ENCODE measurements around the gene SKIC8.
A peak's percentile ranks its signal among the peaks of the same experiment; 100 is the strongest.
"Not testable (repeated sequence)": the region's sequence is repeated elsewhere in the genome, so short reads cannot be mapped to it uniquely, and the experiment has no call there.

The SKIC8 gene

GRCh38 chr15:78249131-78249530 is 50.3 kb downstream of the SKIC8 start:
- DNase-seq: no peak

DNA sequence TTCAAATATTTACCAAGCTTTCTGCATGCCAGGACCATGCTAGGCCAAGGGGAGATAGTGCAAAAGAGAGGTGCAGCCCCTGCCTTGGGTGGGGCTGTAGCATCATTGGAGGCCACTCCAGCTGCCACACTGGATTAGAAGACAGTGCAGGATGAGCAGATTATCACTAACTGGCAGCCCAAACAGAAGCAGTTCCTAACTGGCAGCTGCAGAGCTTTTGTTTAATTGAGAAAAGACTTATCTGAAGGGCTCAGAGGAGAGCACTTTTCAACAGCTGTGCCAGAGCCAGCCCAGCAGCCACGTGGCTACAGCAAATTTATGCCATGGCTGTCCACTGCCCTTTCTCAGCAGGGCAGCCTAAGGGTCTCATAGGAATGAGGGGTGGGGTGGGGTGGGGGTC is 51.5 kb downstream of the SKIC8 start:
- no peak for DNase-seq

- not testable (repeated sequence) for DNase-seq
These were observed 53.3 kb downstream of the SKIC8 start for GRCh38 chr15:78245976-78246620.

DNA sequence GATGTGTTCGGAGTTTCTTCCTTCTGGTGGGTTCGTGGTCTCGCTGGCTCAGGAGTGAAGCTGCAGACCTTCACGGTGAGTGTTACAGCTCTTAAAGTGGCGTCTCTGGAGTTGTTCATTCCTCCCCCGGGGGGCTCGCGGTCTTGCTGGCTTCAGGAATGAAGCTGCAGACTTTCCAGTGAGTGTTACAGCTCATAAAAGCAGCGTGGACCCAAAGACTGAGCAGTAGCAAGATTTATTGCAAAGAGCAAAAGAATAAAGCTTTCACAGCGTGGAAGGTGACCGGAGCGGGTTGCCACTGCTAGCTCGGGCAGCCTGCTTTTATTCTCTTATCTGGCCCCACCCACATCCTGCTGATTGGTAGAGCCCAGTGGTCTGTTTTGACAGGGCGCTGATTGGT is 54.0 kb downstream of the SKIC8 start:
- DNase-seq: not testable (repeated sequence)

- DNase-seq: no peak
These were observed 54.5 kb downstream of the SKIC8 start for GRCh38 chr15:78244893-78245292.

GRCh38 chr15:78244101-78244500 is 55.3 kb downstream of the SKIC8 start:
- no peak for DNase-seq

GRCh38 chr15:78243491-78243941 is 55.9 kb downstream of the SKIC8 start:
- no peak for DNase-seq

GRCh38 chr15:78243058-78243457 is 56.4 kb downstream of the SKIC8 start:
- no peak for DNase-seq

DNA sequence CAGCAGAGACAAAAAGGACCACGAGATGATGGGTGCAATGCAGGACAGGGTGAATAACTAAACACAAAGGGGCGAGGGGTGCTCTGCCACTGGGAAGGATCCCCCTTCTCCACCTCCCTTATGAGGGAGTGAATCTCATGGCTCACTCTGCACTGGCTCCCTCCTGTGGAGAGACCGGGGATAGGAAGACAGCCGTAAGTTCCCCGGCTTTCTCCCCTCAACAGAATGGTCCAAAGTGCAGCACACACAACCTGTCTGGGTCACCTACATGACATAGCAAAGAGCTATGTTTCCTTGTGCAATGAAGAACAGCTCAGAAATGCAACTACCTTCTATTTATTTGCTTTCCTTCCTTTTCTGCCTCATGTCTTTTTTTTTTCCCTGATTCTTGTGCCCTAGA is 57.3 kb downstream of the SKIC8 start:
- DNase-seq: no peak

- peak; percentile 58 for DNase-seq
These were observed 58.4 kb downstream of the SKIC8 start for GRCh38 chr15:78241017-78241416.

- no peak for DNase-seq
These were observed 59.6 kb downstream of the SKIC8 start for GRCh38 chr15:78239811-78240210.

DNA sequence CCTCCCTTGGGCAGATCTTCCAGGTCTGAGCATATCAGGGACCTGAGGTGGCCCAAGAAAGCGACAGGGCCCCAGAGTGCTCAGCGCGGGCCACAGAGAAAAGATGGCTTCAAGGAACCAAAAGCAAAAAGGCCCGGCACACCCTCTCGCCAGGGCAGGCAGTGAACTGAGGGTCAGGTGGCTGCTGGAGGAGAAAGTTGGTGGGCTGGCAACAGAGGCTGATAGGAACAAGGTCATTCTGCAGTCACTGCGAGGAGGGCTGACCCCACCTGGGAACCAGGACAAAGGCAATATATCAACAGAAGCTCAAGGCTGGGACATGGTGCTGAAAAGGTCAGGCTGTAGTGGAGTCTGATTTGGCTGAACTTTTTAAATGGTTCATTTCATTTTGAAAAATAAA is 62.3 kb downstream of the SKIC8 start:
- no peak for DNase-seq

GRCh38 chr15:78236491-78236890 is 62.9 kb downstream of the SKIC8 start:
- no peak for DNase-seq

GRCh38 chr15:78234515-78235040 is 64.8 kb downstream of the SKIC8 start, which contains the start of gene ACSBG1:
ACSBG1 (minus strand) TSS chr15:78234565; CDS start chr15:78234501, 64 bp downstream.
- DNase-seq: no peak

DNA sequence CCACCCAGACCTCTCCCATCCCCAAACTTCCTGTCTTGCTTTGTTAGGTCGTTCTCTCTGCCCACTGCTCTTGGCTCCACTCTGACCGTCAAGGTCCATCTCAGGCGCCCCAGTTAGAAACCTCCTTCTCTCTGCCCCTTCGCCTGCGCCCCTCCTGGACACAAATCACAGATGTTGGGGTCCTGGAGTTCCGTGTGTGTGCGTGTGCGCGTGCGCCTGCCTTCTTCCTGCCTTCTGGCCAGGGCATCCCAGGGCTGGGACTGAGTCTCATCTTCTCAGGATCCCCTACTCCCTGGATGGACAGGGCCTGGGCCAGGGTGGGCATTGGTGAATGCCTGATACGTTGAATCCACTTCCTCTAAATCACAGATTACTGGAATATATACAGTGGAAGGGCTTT is 65.9 kb downstream of the SKIC8 start:
- no peak for DNase-seq

Data from fibroblast of skin of right biceps (primary cell).